Activated CD4-positive, alpha-beta T cell treated with anti-CD3 and anti-CD28 coated beads, Interleukin-10, Interleukin-2, amounts not matched to agents 100 ng/mL and 50 ng/mL, durations not matched to agents 16 hours and 8 hours (primary cell): ENCODE data around the gene XCL1.
"Not testable (repeated sequence)": the region's sequence is repeated elsewhere in the genome, so short reads cannot be mapped to it uniquely, and the experiment has no call there.

Experiments used
- DNase-seq: peaks from one replicate; pipeline ENCODE4 v3.0.0-alpha.2; 2020

The XCL1 gene

GRCh38 chr1:168568346-168568745 lies 8.1 kb upstream of the XCL1 start:
- no peak for DNase-seq

GRCh38 chr1:168570652-168571051 lies 5.8 kb upstream of the XCL1 start:
- no peak for DNase-seq

- peak; percentile 60 for DNase-seq
Observed at GRCh38 chr1:168572633-168573032, 3.8 kb upstream of the XCL1 start.

- peak; percentile 25 for DNase-seq
Observed at GRCh38 chr1:168574234-168574633, 2.2 kb upstream of the XCL1 start.

- DNase-seq: not testable (repeated sequence)
Observed at GRCh38 chr1:168578531-168579185, 2.3 kb downstream of the XCL1 start.

- not testable (repeated sequence) for DNase-seq
Observed at GRCh38 chr1:168580290-168580689, 3.9 kb downstream of the XCL1 start.

GRCh38 chr1:168580991-168581390 lies 4.6 kb downstream of the XCL1 start:
- DNase-seq: not testable (repeated sequence)

GRCh38 chr1:168581817-168582572 lies 5.6 kb downstream of the XCL1 start:
- no peak for DNase-seq

GRCh38 chr1:168582688-168583336 lies 6.4 kb downstream of the XCL1 start:
- no peak for DNase-seq

- no peak for DNase-seq
Observed at GRCh38 chr1:168583571-168583970, 7.2 kb downstream of the XCL1 start.

- no peak for DNase-seq
Observed at GRCh38 chr1:168585191-168585590, 8.8 kb downstream of the XCL1 start.

GRCh38 chr1:168585937-168586336 lies 9.5 kb downstream of the XCL1 start:
- DNase-seq: no peak

GRCh38 chr1:168589167-168589566 lies 12.8 kb downstream of the XCL1 start:
- DNase-seq: no peak

- no peak for DNase-seq
Observed at GRCh38 chr1:168591066-168591465, 14.7 kb downstream of the XCL1 start.

- DNase-seq: no peak
Observed at GRCh38 chr1:168591641-168592250, 15.3 kb downstream of the XCL1 start.

GRCh38 chr1:168595403-168595802 lies 19.0 kb downstream of the XCL1 start:
- not testable (repeated sequence) for DNase-seq

- no peak for DNase-seq
Observed at GRCh38 chr1:168598125-168598524, 21.7 kb downstream of the XCL1 start.

- no peak for DNase-seq
Observed at GRCh38 chr1:168598892-168599291, 22.5 kb downstream of the XCL1 start.

GRCh38 chr1:168599641-168600040 lies 23.2 kb downstream of the XCL1 start:
- DNase-seq: no peak

- DNase-seq: no peak
Observed at GRCh38 chr1:168601051-168601450, 24.6 kb downstream of the XCL1 start.

GRCh38 chr1:168603501-168604110 lies 27.2 kb downstream of the XCL1 start:
- peak; percentile 64 for DNase-seq

GRCh38 chr1:168605443-168605842 lies 29.0 kb downstream of the XCL1 start:
- DNase-seq: no peak

GRCh38 chr1:168606096-168606495 lies 29.7 kb downstream of the XCL1 start:
- no peak for DNase-seq
